GM15510 (cell line): ENCODE results near the gene FMNL2.

Source experiments
- POLR2A ChIP-seq: IDR thresholded peaks from 3 replicates; pipeline ENCODE4 v1.6.1; 2011; ENCODE audit warnings: borderline replicate concordance; ENCODE audit not compliant: insufficient read length; ENCODE audit errors: extremely low read depth

The FMNL2 gene

GRCh38 chr2:152485954-152486736, 151.2 kb downstream of the FMNL2 start:
- no peak for TF ChIP-seq POLR2A

DNA sequence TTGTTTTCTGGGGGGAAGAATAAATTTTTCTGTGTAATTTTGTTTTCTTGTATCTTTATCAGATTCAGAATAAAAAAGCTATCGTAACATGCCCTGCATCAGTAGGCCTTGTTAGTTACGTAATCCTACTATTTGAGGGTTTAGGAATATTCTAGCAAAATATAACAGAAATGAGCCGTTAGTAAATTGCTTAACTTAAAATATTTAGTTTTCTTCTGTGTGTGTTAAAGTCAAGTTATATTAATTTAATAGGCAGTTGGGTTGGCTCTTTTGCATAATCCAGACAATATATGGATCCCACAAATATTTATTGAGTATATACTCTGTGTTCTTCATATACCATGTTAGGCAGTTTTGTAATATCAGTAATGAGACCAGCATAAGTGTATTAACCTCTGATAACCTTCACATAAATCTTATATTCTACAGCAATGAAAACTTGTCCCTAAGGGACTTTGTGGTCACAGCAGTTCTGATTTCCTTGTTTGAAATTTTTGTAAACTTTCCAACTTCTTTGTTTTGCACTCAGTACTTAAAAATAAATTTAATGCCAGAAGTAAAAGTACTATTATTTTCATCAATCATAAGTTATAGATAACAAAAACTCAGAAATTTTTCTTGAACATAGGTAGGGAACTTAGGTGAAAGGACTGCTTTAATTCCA, 151.9 kb downstream of the FMNL2 start:
- TF ChIP-seq POLR2A = no peak

DNA sequence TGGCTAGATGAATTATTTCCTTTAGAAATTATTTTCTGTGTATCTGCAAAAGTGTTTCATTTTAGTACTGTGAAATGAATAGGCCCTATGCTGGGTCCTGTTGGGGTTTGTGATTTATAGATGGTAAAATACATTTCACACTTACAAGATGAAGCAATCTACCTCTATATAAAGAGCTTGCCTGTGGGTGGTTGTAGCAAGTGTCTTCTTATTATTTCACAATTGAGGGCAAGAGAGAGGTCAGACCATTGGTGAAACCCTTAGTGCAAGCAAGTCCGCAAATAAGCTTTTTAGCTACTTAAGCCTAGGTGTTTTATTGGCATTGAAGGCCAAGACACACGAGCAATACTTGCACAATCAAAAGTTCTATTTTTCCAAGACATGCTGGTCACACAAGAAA, 153.1 kb downstream of the FMNL2 start:
- no peak for TF ChIP-seq POLR2A

GRCh38 chr2:152489364-152489763, 154.4 kb downstream of the FMNL2 start:
- no peak for TF ChIP-seq POLR2A

GRCh38 chr2:152490686-152491455, 155.9 kb downstream of the FMNL2 start:
- no peak for TF ChIP-seq POLR2A

DNA sequence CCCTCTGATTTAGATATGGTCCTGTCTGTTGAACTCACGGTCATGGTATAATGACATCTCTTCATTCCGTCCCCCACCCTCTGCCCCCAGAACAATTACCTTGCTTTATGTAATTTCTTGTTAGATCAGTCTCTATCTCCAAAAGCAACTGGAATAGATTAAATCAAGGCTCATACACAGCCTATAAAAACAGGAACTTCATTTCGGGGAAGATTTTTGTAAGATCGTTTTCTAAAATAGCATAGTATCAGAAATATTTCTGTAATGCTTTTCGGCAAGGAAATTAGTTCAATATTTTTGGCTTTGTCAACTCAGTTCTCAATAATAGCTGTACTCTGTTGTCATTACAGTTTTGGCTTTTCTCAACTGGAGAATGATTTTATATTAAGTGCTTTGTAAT, 157.2 kb downstream of the FMNL2 start:
- no peak for TF ChIP-seq POLR2A

- no peak for TF ChIP-seq POLR2A
These were observed 157.9 kb downstream of the FMNL2 start for GRCh38 chr2:152492911-152493310.

DNA sequence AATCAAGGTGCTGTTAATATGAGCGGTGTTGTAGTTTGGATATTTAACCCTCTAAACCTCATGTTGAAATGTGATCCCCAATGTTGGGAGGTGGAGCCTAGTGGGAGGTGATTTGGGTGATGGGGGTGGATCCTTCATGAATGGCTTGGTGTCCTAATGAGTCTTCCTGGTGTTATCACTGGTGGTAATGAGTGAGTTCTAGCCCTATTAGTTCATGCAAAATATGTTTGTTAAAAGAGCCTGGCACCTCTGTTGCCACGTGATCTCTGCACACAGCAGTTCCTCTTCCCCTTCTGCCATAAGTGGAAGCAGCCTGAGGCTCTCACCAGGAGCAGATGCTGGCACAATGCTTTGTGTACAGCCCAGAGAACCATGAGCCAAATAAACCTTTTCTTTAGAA, 158.4 kb downstream of the FMNL2 start:
- TF ChIP-seq POLR2A = no peak

GRCh38 chr2:152493945-152494528, 159.1 kb downstream of the FMNL2 start:
- no peak for TF ChIP-seq POLR2A

- no peak for TF ChIP-seq POLR2A
These were observed 161.4 kb downstream of the FMNL2 start for GRCh38 chr2:152496371-152496770.

GRCh38 chr2:152497481-152498052, 162.6 kb downstream of the FMNL2 start:
- no peak for TF ChIP-seq POLR2A

- TF ChIP-seq POLR2A = no peak
These were observed 164.4 kb downstream of the FMNL2 start for GRCh38 chr2:152499331-152499816.

- no peak for TF ChIP-seq POLR2A
These were observed 165.1 kb downstream of the FMNL2 start for GRCh38 chr2:152499896-152500735.

- TF ChIP-seq POLR2A = no peak
These were observed 165.8 kb downstream of the FMNL2 start for GRCh38 chr2:152500772-152501171.
